MCF 10A (cell line): ENCODE measurements around the gene MACIR. TPM values are rescaled to one million over a fixed set of nuclear protein-coding genes. Genes with fewer than 3 reads are reported as not detected.

ENCODE experiments used
- BruUV-seq: library from RNA; stranded (reverse); fragments of 400-500 nt; replicated peaks from 2 replicates; lab custom pipeline; 2021; lab: Mats Ljungman, UMichigan
- CTCF ChIA-PET: fragments of 300-600 bp; sonication (Branson Sonifier 250); formaldehyde crosslinking; extraction: SDS; loops from one replicate; lab custom pipeline; 2021; ENCODE audit warnings: antibody characterized with exemption, inconsistent platforms; lab: Yijun Ruan, JAX
- POLR2A ChIA-PET: fragments of 300-600, 350-650 bp; sonication (Branson Sonifier 250); formaldehyde crosslinking; extraction: SDS; loops from one replicate; lab custom pipeline; 2020; ENCODE audit warnings: antibody characterized with exemption, inconsistent platforms; lab: Yijun Ruan, JAX
- DNase-seq: peaks from one replicate; pipeline ENCODE4 v3.0.0-alpha.2; 2018; ENCODE audit not compliant: unreplicated experiment
- H3K27ac Mint-ChIP-seq: one replicate; pipeline ENCODE4 v1.8.0; 2022; ENCODE audit warnings: mild to moderate bottlenecking, low read depth, mixed read lengths; ENCODE audit not compliant: unreplicated experiment
- H3K27me3 Mint-ChIP-seq: one replicate; pipeline ENCODE4 v1.8.0; 2022; ENCODE audit warnings: mixed read lengths; ENCODE audit not compliant: insufficient read depth, unreplicated experiment
- H3K36me3 Mint-ChIP-seq: one replicate; pipeline ENCODE4 v1.8.0; 2022; ENCODE audit warnings: mild to moderate bottlenecking, moderate library complexity, mixed read lengths; ENCODE audit not compliant: insufficient read depth, unreplicated experiment
- H3K4me1 Mint-ChIP-seq: one replicate; pipeline ENCODE4 v1.8.0; 2022; ENCODE audit warnings: mixed read lengths; ENCODE audit not compliant: insufficient read depth, unreplicated experiment
- H3K4me3 Mint-ChIP-seq: one replicate; pipeline ENCODE4 v1.8.0; 2022; ENCODE audit warnings: mild to moderate bottlenecking, moderate library complexity, mixed read lengths; ENCODE audit not compliant: unreplicated experiment
- H3K9me3 Mint-ChIP-seq: one replicate; pipeline ENCODE4 v1.8.0; 2022; ENCODE audit warnings: mixed read lengths; ENCODE audit not compliant: unreplicated experiment
- intact Hi-C: fragments of 100-400 bp; cut with micrococcal nuclease; formaldehyde crosslinking; loops from 2 replicates; pipeline ENCODE4 v1.14.1; 2022
- total RNA-seq: library from RNA; stranded (reverse); gene quantifications from 2 replicates; pipeline ENCODE4 v1.2.3, GENCODE V29; 2022
- TF ChIP-seq, protein P1 (sequence below): fragments of 200-600 bp; IDR thresholded peaks from one replicate; pipeline ENCODE4 v1.8.0; 2022; ENCODE audit warnings: antibody characterized with exemption, mild to moderate bottlenecking; ENCODE audit not compliant: unreplicated experiment

The MACIR gene
- total RNA-seq, 1 experiment from 2014 or later = 8.9 TPM

DNA sequence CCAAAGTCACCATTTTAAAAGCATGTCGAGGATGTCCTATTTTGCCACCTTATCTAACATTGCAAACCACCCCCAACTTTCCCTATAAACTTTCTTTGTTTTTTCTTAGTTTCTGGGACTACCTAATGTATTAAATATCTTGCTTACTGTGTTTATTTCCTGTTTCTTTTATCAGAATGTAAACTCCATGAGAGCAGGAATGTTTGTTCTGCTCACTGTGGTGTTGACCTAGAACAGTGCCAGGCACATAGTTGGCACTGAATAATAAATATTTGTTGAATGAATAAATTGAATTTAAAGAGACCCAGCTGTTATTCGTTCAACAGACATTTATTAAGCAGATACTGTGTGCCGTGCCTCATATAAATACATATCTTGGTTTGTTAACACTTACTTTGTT is 35.2 kb downstream of the MACIR start:
- ChIA-PET POLR2A (interaction anchor here (0.6 kb wide), 1 partner anchor 39 kb away, joined by 3 read pairs; no protein-coding TSS in a partner anchor), CTCF (no interaction called here)
- Mint-ChIP-seq H3K4me1 (no peaks in the 10 kb centered on the region), H3K9me3 (no peaks in the 10 kb centered on the region), H3K27ac (no peak overlapping the region), H3K27me3 (no peaks in the 10 kb centered on the region), H3K36me3 (no peaks in the 10 kb centered on the region), H3K4me3 (no peak overlapping the region)
- TF ChIP-seq, protein P1, sequence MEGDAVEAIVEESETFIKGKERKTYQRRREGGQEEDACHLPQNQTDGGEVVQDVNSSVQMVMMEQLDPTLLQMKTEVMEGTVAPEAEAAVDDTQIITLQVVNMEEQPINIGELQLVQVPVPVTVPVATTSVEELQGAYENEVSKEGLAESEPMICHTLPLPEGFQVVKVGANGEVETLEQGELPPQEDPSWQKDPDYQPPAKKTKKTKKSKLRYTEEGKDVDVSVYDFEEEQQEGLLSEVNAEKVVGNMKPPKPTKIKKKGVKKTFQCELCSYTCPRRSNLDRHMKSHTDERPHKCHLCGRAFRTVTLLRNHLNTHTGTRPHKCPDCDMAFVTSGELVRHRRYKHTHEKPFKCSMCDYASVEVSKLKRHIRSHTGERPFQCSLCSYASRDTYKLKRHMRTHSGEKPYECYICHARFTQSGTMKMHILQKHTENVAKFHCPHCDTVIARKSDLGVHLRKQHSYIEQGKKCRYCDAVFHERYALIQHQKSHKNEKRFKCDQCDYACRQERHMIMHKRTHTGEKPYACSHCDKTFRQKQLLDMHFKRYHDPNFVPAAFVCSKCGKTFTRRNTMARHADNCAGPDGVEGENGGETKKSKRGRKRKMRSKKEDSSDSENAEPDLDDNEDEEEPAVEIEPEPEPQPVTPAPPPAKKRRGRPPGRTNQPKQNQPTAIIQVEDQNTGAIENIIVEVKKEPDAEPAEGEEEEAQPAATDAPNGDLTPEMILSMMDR = no peak
- intact Hi-C loops = no loop called here
- BruUV-seq = no TSS peak
- DNase-seq = no peak

DNA sequence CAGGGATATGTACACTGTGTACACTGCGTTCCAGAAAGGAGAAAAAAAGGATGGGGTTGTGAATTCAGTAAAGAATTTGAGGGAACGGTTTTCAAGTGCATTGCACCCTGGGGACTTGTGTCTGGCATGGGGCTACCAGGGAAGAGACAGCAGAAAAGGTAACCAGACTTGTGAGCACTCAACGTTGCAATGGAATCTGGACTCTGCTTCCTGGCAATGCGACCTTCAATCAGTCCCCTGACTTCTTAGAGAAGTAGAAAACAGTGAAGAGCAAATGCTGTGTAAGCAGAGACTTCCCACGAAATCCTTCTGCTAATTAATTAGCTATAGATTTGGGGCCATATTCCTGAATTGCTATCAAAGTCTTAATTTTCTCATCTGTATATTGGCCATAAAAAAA is 36.3 kb downstream of the MACIR start:
- TF ChIP-seq, protein P1 = no peak
- no peak for DNase-seq
- Mint-ChIP-seq H3K4me1 (no peaks in the 10 kb centered on the region), H3K4me3 (no peak overlapping the region), H3K9me3 (no peaks in the 10 kb centered on the region), H3K36me3 (no peaks in the 10 kb centered on the region), H3K27ac (no peak overlapping the region), H3K27me3 (no peaks in the 10 kb centered on the region)
- POLR2A ChIA-PET = no interaction called here
- BruUV-seq = no TSS peak
- CTCF ChIA-PET = no interaction called here
- intact Hi-C loops = no loop called here

DNA sequence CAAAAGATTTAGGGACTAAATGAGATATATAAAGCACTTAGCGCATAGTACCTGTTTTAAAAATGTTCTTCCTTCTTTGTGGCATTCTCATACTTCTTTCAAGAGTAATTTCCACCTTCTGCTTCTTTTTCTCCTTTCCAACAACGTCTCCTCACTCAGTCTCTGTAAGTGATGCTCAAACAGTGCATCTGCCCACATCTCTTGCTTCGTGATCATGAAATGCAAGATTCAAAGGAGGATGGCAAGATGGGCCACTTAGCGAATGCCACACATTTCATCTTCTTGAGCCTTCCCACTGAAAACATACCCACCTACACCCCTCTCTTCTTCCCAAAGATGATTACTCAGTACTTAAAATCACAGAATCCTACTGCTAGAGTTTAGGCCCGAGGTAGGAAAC is 36.9 kb downstream of the MACIR start:
- POLR2A ChIA-PET = interaction anchor here (1.1 kb wide), 1 partner anchor 36 kb away, joined by 3 read pairs; no protein-coding TSS in a partner anchor
- Mint-ChIP-seq H3K27ac (no peak overlapping the region), H3K36me3 (no peaks in the 10 kb centered on the region), H3K27me3 (no peaks in the 10 kb centered on the region), H3K9me3 (no peaks in the 10 kb centered on the region), H3K4me3 (no peak overlapping the region), H3K4me1 (no peaks in the 10 kb centered on the region)
- no TSS peak for BruUV-seq
- DNase-seq = no peak
- CTCF ChIA-PET = interaction anchor here (1.7 kb wide), 1 partner anchor 35 kb away, joined by 6 read pairs; no protein-coding TSS in a partner anchor
- TF ChIP-seq, protein P1 = no peak
- intact Hi-C loops = no loop called here

DNA sequence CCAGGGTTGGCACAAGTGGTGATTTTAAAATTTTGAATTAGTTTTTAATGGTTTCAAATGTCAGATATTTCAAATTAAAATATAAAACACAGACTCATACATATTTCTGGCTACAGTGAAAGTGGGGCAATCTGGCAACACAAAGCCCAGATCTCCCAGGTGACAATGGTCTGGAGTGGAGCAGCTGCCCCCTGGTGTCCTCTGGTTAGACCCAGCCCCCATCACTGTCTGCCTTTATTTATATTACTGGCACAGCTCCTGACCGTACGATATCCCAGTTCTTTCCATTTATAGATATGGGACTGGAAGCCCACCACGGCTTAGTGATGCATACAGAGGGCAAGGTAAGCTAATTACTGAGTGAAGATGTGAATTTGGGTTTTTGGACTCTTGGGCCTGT is 37.3 kb downstream of the MACIR start:
- ChIA-PET POLR2A (interaction anchor here (1.1 kb wide), 1 partner anchor 36 kb away, joined by 3 read pairs; no protein-coding TSS in a partner anchor), CTCF (interaction anchor here (1.7 kb wide), 1 partner anchor 35 kb away, joined by 6 read pairs; no protein-coding TSS in a partner anchor)
- Mint-ChIP-seq H3K27ac (no peak overlapping the region), H3K4me1 (no peaks in the 10 kb centered on the region), H3K9me3 (no peaks in the 10 kb centered on the region), H3K4me3 (no peak overlapping the region), H3K27me3 (no peaks in the 10 kb centered on the region), H3K36me3 (no peaks in the 10 kb centered on the region)
- no peak for DNase-seq
- no TSS peak for BruUV-seq
- intact Hi-C loops = no loop called here
- TF ChIP-seq, protein P1 = no peak
